Stimulated activated CD4-positive, alpha-beta T cell treated with anti-CD3 and anti-CD28 coated beads, Interleukin-4, amount 100 ng/mL, for 48 hours (primary cell): Measurements from ENCODE around the gene GDF10.

Experiments
- DNase-seq, 2 donors: peaks; one replicate each; pipeline ENCODE4 v3.0.0-alpha.2; 2020; ENCODE audit warnings: low read depth in 2 of 2

The GDF10 gene

DNA sequence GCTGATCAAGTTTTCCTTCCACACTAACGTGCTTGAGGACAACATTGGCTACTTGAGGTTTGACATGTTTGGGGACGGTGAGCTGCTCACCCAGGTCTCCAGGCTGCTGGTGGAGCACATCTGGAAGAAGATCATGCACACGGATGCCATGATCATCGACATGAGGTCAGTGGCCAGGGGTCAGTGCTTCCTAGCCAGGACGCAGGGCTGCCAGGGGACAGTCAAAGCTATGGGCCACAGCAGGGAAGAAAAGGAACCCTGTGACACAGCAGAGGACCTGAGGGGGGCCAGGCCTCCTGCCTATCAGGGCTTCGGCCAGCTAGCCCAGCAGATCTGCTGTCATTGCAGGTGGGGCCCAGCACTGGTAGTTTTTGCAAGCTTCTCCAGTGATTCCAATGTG is 53.4 kb downstream of the GDF10 start:
- DNase-seq = no peak

GRCh38 chr10:47354165-47354564 is 54.2 kb downstream of the GDF10 start:
- no peak for DNase-seq

- DNase-seq = no peak
These were observed 54.9 kb downstream of the GDF10 start for GRCh38 chr10:47354900-47355299.

DNA sequence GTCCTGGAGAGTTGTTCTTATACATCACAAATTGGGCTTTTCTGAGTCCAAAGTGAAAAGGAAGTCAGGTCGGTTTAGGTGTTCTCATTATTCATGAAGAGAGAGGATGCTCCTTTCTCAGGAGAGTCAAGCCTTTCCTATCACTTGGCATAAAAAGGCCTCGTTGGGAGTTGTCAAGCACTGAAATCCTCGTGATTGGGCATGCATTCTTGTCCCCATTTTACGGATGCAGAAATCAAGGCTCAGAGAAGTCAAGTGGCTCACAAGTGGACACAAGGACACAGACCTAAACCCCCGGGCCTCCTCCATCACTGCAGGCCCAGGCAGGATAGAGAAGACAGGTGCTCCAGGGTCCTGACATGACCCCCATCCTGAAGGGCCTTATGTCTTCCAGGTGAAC is 56.7 kb downstream of the GDF10 start:
- DNase-seq = no peak

DNA sequence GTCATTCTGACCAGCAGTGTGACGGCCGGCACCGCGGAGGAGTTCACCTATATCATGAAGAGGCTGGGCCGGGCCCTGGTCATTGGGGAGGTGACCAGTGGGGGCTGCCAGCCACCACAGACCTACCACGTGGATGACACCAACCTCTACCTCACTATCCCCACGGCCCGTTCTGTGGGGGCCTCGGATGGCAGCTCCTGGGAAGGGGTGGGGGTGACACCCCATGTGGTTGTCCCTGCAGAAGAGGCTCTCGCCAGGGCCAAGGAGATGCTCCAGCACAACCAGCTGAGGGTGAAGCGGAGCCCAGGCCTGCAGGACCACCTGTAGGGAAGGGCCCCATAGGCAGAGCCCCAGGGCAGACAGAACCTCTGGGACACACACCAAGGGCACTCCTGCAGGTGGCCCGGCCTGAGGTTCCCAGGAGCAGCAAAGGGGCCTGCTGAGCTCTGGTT is 57.2 kb downstream of the GDF10 start:
- DNase-seq = no peak

DNA sequence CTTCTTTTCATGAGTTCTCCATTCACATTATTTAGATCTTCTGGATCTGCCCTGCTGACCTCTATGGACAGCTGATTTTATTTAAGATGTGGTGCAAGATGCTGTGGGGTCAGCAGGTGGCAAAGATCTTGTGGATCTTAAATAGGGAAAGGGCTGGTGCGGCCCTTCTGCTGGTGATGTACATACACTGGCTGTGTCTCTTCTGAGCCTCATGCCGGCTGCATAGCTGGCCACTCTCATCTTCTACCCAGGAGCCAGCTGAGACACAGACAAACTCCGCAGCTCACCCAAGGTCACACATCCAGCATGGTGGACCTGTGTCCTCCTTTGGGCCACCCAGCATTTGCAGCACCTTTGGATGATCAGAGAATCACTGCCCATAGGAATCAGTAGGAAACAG is 57.9 kb downstream of the GDF10 start:
- no peak for DNase-seq

DNA sequence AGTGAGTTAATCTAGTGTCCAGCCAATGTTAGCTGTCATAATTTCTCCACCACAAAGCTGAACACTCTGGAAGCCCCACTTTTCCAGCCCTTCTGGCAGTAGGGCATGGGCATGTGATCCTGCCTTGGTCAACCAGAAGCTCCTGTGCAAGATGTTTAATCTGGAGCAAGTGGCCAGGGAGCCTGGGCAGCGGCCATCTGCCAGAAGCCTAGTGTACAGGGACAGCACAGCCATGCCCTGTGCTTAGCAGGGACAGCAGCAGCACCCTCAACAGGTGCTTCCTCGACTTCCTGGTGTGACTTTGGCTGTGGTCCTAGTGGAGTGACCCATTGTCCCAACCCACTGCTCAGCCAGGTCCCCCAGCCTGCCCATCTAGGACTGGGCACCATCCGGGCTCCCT is 58.5 kb downstream of the GDF10 start:
- no peak for DNase-seq

DNA sequence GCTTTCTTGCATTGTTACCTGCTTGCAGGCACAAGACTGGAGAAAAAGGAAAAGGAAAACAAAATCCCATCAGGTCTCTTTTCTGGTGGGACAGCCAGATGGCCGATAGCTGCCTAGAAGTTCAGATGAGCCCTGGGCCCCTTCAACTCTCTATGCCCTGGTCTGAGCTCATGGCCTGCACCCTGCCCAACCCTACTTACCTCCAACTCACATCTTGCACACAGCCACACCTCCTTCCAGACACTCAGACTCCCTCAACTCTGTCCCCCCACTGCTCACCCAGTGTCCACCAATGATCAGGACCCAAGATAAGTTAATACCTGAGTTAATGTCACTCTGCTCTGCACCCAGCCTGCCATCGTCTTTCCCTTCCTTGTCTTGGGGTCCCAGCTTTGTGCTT is 59.1 kb downstream of the GDF10 start:
- no peak for DNase-seq

GRCh38 chr10:47359626-47360418 is 59.8 kb downstream of the GDF10 start:
- no peak for DNase-seq

- DNase-seq = no peak
These were observed 60.5 kb downstream of the GDF10 start for GRCh38 chr10:47360419-47361040.

GRCh38 chr10:47361293-47361692 is 61.3 kb downstream of the GDF10 start:
- DNase-seq = peak; percentile 16 to 42

- DNase-seq = no peak
These were observed 62.2 kb downstream of the GDF10 start for GRCh38 chr10:47362199-47362598.
